GM21423 (cell line): ENCODE measurements around the gene POLR2J3.
"Not testable (repeated sequence)": the region's sequence is repeated elsewhere in the genome, so short reads cannot be mapped to it uniquely, and the experiment has no call there.

Experiments
- ATAC-seq: cut with Tn5 transposase; IDR thresholded peaks from one replicate; pipeline ENCODE4 v1.9.1; 2021; ENCODE audit warnings: mild to moderate bottlenecking, moderate library complexity; ENCODE audit not compliant: unreplicated experiment

Gene POLR2J3

DNA sequence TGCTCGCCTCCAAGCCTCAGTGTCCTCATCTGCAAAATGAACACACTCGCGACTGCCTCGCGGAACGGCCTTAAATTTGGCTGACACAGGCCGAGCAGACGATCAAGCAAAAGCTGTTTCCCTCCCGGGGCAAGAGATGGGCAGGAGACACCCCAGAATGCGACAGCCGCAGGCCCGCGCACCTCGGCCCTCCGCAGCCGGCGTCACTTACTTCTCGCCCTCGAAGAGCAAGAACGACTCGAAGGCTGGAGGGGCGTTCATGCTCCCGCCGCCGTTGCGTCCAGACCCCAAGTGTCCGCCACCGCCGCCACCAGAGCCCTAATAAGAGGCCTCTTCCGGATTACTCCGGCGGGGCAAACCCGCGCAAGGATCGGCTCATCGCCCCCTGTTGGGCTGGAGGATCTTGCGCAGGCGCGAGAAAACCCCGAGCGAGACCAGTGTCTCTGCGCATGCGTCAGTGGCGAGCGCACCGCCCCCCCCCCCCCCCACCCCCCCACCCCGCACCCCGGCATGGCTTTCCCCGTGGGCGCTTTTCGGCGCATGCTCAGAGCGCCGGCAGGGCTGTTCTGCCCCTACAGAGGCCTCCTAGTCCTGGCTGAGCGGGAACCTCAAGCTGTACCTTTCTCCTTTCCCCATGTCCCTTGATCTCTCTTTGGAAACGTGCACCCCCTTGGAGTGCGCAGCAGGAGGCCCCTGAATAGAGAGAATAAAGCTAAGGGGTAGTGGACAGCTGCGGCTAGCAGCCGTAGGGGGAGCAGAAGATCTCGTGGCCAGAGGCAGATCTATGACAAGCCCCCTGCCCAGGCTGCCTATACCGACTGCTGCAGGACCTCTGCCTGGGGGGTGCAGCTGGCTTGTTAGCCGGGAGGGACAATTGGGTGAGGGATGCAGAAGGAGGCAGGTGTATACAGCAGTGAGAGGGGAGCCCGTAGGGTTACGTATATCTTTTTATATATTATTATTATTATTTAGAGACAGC lies at the start of gene POLR2J3:
POLR2J3 (minus strand) TSS at position 323 of the 979 bp plus-strand sequence; CDS start at position 261, 62 bp downstream.
- ATAC-seq = peak; percentile 94

DNA sequence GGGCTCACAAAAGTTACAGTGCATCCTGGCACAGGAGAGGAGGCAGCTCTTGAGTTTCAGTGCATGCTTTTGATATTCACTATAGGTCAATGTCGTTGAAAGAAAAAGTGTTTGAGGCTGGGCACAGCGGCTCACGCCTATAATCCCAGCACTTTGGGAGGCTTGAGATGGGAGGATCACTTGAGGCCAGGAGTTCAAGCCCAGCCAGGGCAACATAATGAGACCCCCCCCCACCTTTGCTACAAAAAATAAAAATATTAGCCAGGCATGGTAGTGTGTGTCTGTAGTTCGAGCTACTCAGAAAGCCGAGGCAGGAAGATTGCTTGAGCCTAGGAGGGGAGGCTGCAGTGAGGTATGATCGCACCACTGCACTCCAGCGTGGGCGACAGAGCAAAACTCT lies 45.7 kb upstream of the POLR2J3 start:
- ATAC-seq = not testable (repeated sequence)

GRCh38 chr7:102616507-102617125 lies 44.2 kb upstream of the POLR2J3 start, which contains the start of gene RASA4:
Gene RASA4, minus strand, starts transcription at chr7:102616756. Its CDS starts 67 bp downstream, at chr7:102616689.
- ATAC-seq = peak; percentile 68

GRCh38 chr7:102615930-102616329 lies 43.5 kb upstream of the POLR2J3 start:
- ATAC-seq = not testable (repeated sequence)

DNA sequence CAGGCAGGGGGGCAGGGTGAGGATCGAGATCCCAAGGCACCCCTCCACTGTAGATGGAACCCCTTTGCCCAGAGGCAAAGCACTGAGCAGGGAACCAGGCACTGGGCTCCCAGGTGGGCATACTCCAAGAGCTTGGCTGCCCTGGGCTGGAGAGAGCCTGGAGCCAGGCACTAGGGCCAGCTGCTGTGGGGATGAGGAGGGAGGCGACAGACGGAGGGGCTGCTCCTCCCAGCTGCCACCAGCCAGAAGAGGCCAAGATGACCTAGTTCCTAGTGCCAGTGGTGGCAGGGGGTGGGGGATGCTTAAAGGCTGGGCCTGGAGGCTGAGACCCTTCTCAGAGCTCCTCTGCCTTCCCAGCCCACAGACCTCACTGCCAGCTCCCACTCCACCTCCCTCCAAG lies 42.5 kb upstream of the POLR2J3 start:
- not testable (repeated sequence) for ATAC-seq

- ATAC-seq = peak; percentile 20
Observed at GRCh38 chr7:102614346-102614697, 41.9 kb upstream of the POLR2J3 start.

GRCh38 chr7:102613575-102614345 lies 41.4 kb upstream of the POLR2J3 start:
- peak; percentile 66 for ATAC-seq

GRCh38 chr7:102611675-102612325 lies 39.4 kb upstream of the POLR2J3 start:
- ATAC-seq = not testable (repeated sequence)

GRCh38 chr7:102611013-102611674 lies 38.8 kb upstream of the POLR2J3 start:
- ATAC-seq = peak; percentile 32

DNA sequence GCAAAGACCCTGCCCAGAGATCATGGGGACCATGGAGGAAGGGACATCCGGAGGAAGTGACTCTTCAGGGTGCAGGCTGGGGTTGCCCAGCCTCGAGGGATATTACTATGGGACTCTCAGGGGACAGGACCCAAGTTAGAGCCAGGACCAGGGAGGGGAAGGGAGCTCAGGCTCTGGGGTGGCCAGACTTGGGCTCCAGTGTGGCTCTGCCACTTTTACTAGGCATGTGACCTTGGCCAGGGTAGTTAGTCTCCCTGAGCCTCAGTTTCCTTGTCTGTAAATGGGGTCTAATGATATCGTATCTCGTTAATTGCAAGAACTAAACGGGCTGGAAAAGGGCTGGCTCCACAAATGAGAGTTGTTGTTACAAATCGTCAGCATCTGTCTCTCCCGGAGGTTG lies 38.1 kb upstream of the POLR2J3 start:
- ATAC-seq = not testable (repeated sequence)

DNA sequence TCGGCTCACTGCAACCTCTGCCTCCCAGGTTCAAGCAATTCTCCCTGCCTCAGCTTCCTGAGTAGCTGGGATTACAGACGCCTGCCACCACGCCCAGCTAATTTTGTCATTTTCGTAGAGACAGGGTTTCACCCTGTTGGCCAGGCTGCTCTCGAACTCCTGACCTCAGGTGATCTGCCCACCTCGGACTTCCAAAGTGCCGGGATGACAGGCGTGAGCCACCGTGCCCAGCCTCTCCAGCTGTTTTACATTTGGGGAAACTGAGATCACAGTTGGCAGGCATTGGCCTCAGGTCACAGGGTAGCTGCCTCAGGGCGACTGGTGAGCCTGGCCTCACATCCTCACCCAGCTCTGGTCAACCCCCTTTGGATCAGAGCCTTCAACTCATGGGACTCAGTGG lies 37.4 kb upstream of the POLR2J3 start:
- not testable (repeated sequence) for ATAC-seq

DNA sequence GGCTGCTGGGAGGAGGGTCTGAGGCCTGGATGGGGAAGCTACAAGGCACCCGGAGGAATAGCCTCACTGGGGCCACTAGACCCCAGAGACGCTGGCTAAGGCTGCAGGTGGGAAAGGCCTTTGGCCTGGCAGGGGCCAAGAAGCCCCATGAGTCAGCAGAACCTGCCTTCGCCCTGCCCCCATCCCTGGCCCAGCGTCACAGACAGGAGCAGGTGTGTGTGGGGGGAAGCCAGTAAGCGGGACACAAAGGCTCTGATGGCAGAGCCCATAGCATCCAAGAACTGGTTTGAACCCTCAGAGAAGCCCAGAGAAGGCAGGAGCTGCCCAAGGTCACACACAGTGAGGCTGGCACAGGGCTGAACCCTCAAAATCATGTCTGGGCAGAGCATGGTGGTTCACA lies 34.5 kb upstream of the POLR2J3 start:
- not testable (repeated sequence) for ATAC-seq

- not testable (repeated sequence) for ATAC-seq
Observed at GRCh38 chr7:102604431-102605145, 32.2 kb upstream of the POLR2J3 start.

DNA sequence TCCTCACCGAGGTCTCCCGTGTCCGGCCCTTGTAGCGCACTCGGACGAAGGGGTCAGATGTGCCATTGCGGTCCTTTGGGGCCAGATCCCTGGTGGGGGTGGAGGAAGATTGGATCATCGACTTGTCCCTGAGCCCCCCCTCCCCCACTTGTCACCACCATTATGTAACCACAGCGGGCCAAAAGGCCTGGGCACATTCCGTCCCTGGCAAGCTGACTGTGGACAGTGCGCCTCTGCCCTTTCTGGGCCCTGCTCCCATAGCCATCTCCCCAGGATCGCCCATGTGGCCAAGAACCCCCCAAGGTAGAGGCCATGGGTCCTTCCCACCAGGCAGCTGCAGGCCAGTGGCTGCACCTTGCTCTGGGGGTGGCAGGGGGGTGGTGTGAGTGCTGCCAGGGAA lies 29.9 kb upstream of the POLR2J3 start:
- ATAC-seq = not testable (repeated sequence)

DNA sequence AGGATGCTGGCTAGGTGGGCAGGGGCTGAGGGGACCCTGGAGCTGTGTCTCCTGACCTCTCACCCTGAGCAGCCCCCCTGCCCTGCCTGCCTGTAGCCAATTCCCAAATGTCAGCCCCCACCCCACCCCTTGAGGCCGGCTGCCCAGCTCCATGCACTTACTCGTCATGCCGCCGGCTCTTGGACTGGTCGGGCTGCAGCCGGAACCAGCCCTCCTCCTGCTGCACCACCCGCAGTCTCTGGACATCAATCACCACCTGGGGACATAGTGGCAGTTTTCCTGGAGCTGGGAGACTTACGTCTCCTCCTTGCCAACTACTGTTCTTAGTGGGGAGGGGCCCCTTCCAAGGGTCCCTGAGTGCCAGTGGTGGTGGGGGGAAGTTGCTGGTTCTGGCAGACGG lies 27.3 kb upstream of the POLR2J3 start:
- not testable (repeated sequence) for ATAC-seq

- not testable (repeated sequence) for ATAC-seq
Observed at GRCh38 chr7:102596036-102596435, 23.7 kb upstream of the POLR2J3 start.

- ATAC-seq = peak; percentile 75
Observed at GRCh38 chr7:102593637-102594334, 21.4 kb upstream of the POLR2J3 start.

- ATAC-seq = peak; percentile 55
Observed at GRCh38 chr7:102592477-102593019, 20.2 kb upstream of the POLR2J3 start.
